WTC11 (cell line): ENCODE measurements around the gene CD300A. TPM values are rescaled to one million over a fixed set of nuclear protein-coding genes. Genes with fewer than 3 reads are reported as not detected.
A peak's percentile ranks its signal among the peaks of the same experiment; 100 is the strongest.

Experiments
- ATAC-seq: fragments of 200-7000 bp; cut with Tn5 transposase; 2 replicates; pipeline ENCODE4 v1.10.0; 2021; ENCODE audit warnings: mild to moderate bottlenecking, moderate library complexity
- CTCF ChIA-PET: fragments of 300-600 bp; sonication (Branson Sonifier 250); formaldehyde crosslinking; loops from one replicate; lab custom pipeline; 2021; ENCODE audit warnings: antibody characterized with exemption; lab: Charles Lee
- POLR2A ChIA-PET: fragments of 350-600 bp; sonication (Branson Sonifier 250); formaldehyde crosslinking; loops from one replicate; lab custom pipeline; 2021; ENCODE audit warnings: antibody characterized with exemption; lab: Charles Lee
- DNase-seq: peaks from one replicate; pipeline ENCODE4 v3.0.0; 2021; ENCODE audit warnings: low spot score
- H3K27ac Mint-ChIP-seq: 2 replicates; pipeline ENCODE4 v1.8.0; 2021; ENCODE audit warnings: mixed read lengths
- H3K27me3 Mint-ChIP-seq: 2 replicates; pipeline ENCODE4 v1.8.0; 2021; ENCODE audit warnings: low read depth, mild to moderate bottlenecking, moderate library complexity, mixed read lengths
- H3K36me3 Mint-ChIP-seq: 2 replicates; pipeline ENCODE4 v1.8.0; 2021; ENCODE audit warnings: mixed read lengths
- H3K4me1 Mint-ChIP-seq: 2 replicates; pipeline ENCODE4 v1.8.0; 2022; ENCODE audit warnings: mixed read lengths
- H3K4me3 Mint-ChIP-seq: 2 replicates; pipeline ENCODE4 v1.8.0; 2021; ENCODE audit warnings: mild to moderate bottlenecking, moderate library complexity, mixed read lengths
- H3K9me3 Mint-ChIP-seq: 2 replicates; pipeline ENCODE4 v1.8.0; 2021; ENCODE audit warnings: mixed read lengths
- ATF1 ChIP-seq: sonication (generic); formaldehyde crosslinking; IDR thresholded peaks from 2 replicates; pipeline ENCODE4 v1.8.1; 2023; ENCODE audit warnings: mild to moderate bottlenecking, moderate library complexity, missing genetic modification reagents
- CBFB ChIP-seq: sonication (generic); formaldehyde crosslinking; IDR thresholded peaks from 2 replicates; pipeline ENCODE4 v1.8.1; 2022; ENCODE audit warnings: mild to moderate bottlenecking, low read depth, missing genetic modification reagents
- CTCF ChIP-seq: fragments of 200-600 bp; IDR thresholded peaks from 2 replicates; pipeline ENCODE4 v1.8.0; 2022; ENCODE audit warnings: antibody characterized with exemption
- FOXJ3 ChIP-seq: sonication (generic); formaldehyde crosslinking; IDR thresholded peaks from 2 replicates; pipeline ENCODE4 v1.9.0; 2021; ENCODE audit warnings: missing genetic modification reagents, mild to moderate bottlenecking, borderline replicate concordance
- FOXK1 ChIP-seq: sonication (generic); formaldehyde crosslinking; IDR thresholded peaks from 2 replicates; pipeline ENCODE4 v1.8.0; 2022; ENCODE audit warnings: mild to moderate bottlenecking, moderate library complexity, missing genetic modification reagents
- GTF2I ChIP-seq: fragments of 250-450 bp; sonication (Bioruptor Pico); conservative IDR thresholded peaks from 2 replicates; pipeline ENCODE4 v1.4.0; 2021; ENCODE audit warnings: mild to moderate bottlenecking
- IRF2 ChIP-seq: sonication (generic); formaldehyde crosslinking; IDR thresholded peaks from 2 replicates; pipeline ENCODE4 v1.8.0; 2022; ENCODE audit warnings: low read depth, missing genetic modification reagents, borderline replicate concordance
- KAT7 ChIP-seq: sonication (generic); formaldehyde crosslinking; IDR thresholded peaks from 2 replicates; pipeline ENCODE4 v1.8.1; 2023; ENCODE audit warnings: missing genetic modification reagents, mild to moderate bottlenecking, borderline replicate concordance
- NFE2L1 ChIP-seq: sonication (generic); formaldehyde crosslinking; IDR thresholded peaks from 2 replicates; pipeline ENCODE4 v1.8.1; 2023; ENCODE audit warnings: missing genetic modification reagents
- NR1H2 ChIP-seq: sonication (generic); formaldehyde crosslinking; IDR thresholded peaks from 2 replicates; pipeline ENCODE4 v1.9.0; 2021; ENCODE audit warnings: mild to moderate bottlenecking, moderate library complexity, missing genetic modification reagents
- OVOL2 ChIP-seq: fragments of 250-450 bp; sonication (Bioruptor Pico); IDR thresholded peaks from 2 replicates; pipeline ENCODE4 v1.9.0; 2021; ENCODE audit warnings: mild to moderate bottlenecking, borderline replicate concordance
- SP1 ChIP-seq: sonication (generic); formaldehyde crosslinking; conservative IDR thresholded peaks from 2 replicates; pipeline ENCODE4 v1.8.1; 2022; ENCODE audit warnings: missing genetic modification reagents
- TCF7 ChIP-seq: sonication (generic); formaldehyde crosslinking; IDR thresholded peaks from 2 replicates; pipeline ENCODE4 v1.8.0; 2022; ENCODE audit warnings: mild to moderate bottlenecking, low read depth, missing genetic modification reagents, moderate library complexity
- TP53 ChIP-seq: sonication (generic); formaldehyde crosslinking; IDR thresholded peaks from 2 replicates; pipeline ENCODE4 v1.8.1; 2023; ENCODE audit warnings: mild to moderate bottlenecking, missing genetic modification reagents
- USF2 ChIP-seq: sonication (generic); formaldehyde crosslinking; IDR thresholded peaks from 2 replicates; pipeline ENCODE4 v1.8.1; 2023; ENCODE audit warnings: mild to moderate bottlenecking, missing genetic modification reagents, moderate library complexity
- ZBTB21 ChIP-seq: sonication (generic); formaldehyde crosslinking; IDR thresholded peaks from 2 replicates; pipeline ENCODE4 v1.8.1; 2023; ENCODE audit warnings: mild to moderate bottlenecking, missing genetic modification reagents, borderline replicate concordance
- ZBTB43 ChIP-seq: sonication (generic); formaldehyde crosslinking; IDR thresholded peaks from 2 replicates; pipeline ENCODE4 v1.8.1; 2023; ENCODE audit warnings: mild to moderate bottlenecking, missing genetic modification reagents
- ZNF138 ChIP-seq: sonication (generic); formaldehyde crosslinking; conservative IDR thresholded peaks from 2 replicates; pipeline ENCODE4 v1.8.1; 2022; ENCODE audit warnings: mild to moderate bottlenecking, moderate library complexity, missing genetic modification reagents
- ZNF263 ChIP-seq: sonication (generic); formaldehyde crosslinking; IDR thresholded peaks from 2 replicates; pipeline ENCODE4 v1.8.1; 2022; ENCODE audit warnings: low read depth, mild to moderate bottlenecking, moderate library complexity, missing genetic modification reagents
- ZNF423 ChIP-seq: fragments of 250-450 bp; sonication (Bioruptor Pico); IDR thresholded peaks from 2 replicates; pipeline ENCODE4 v2.1.2; 2022; ENCODE audit warnings: mild to moderate bottlenecking, moderate library complexity
- total RNA-seq: library from RNA; stranded (reverse); gene quantifications from 3 replicates; pipeline ENCODE4 v1.2.3, GENCODE V29; 2021
- TF ChIP-seq, protein P1 (sequence below): sonication (generic); formaldehyde crosslinking; IDR thresholded peaks from 2 replicates; pipeline ENCODE4 v1.8.1; 2022; ENCODE audit warnings: mild to moderate bottlenecking, missing genetic modification reagents, moderate library complexity, borderline replicate concordance
- TF ChIP-seq, protein P2 (sequence below): fragments of 250-450 bp; sonication (Bioruptor Pico); IDR thresholded peaks from 2 replicates; pipeline ENCODE4 v1.8.0; 2021; ENCODE audit warnings: mild to moderate bottlenecking
- TF ChIP-seq, protein P3 (sequence below): sonication (generic); formaldehyde crosslinking; IDR thresholded peaks from 2 replicates; pipeline ENCODE4 v1.8.1; 2022; ENCODE audit warnings: mild to moderate bottlenecking, moderate library complexity, missing genetic modification reagents
- TF ChIP-seq, protein P4 (sequence below): sonication (generic); formaldehyde crosslinking; conservative IDR thresholded peaks from 2 replicates; pipeline ENCODE4 v1.8.1; 2023; ENCODE audit warnings: mild to moderate bottlenecking, low read depth, missing genetic modification reagents, moderate library complexity
- TF ChIP-seq, protein P5 (sequence below): sonication (generic); formaldehyde crosslinking; IDR thresholded peaks from 2 replicates; pipeline ENCODE4 v1.8.0; 2022; ENCODE audit warnings: mild to moderate bottlenecking, missing genetic modification reagents
- TF ChIP-seq, protein P6 (sequence below): sonication (generic); formaldehyde crosslinking; IDR thresholded peaks from 2 replicates; pipeline ENCODE4 v1.8.1; 2023; ENCODE audit warnings: mild to moderate bottlenecking, missing genetic modification reagents, moderate library complexity

Gene CD300A
- total RNA-seq, 1 experiment from 2014 or later: 1.1 TPM

- H3K27me3 Mint-ChIP-seq: peaks cover 30% of the 10 kb centered on the region
- H3K4me3 Mint-ChIP-seq: no peak overlapping the region
- peaks cover 46% of the 10 kb centered on the region for H3K9me3 Mint-ChIP-seq
- ATAC-seq (no peak), DNase-seq (no peak)
- no peaks in the 10 kb centered on the region for H3K4me1 Mint-ChIP-seq
- CTCF ChIA-PET: interaction anchor here (1.0 kb wide), 1 partner anchor 135 kb away, joined by 3 read pairs; no protein-coding TSS in a partner anchor
- POLR2A ChIA-PET: no interaction called here
- peaks cover 19% of the 10 kb centered on the region for H3K36me3 Mint-ChIP-seq
- peak overlapping the region; percentile 94 for H3K27ac Mint-ChIP-seq
- TF ChIP-seq, protein P1, sequence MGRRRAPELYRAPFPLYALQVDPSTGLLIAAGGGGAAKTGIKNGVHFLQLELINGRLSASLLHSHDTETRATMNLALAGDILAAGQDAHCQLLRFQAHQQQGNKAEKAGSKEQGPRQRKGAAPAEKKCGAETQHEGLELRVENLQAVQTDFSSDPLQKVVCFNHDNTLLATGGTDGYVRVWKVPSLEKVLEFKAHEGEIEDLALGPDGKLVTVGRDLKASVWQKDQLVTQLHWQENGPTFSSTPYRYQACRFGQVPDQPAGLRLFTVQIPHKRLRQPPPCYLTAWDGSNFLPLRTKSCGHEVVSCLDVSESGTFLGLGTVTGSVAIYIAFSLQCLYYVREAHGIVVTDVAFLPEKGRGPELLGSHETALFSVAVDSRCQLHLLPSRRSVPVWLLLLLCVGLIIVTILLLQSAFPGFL: no peak
- TF ChIP-seq, protein P2, sequence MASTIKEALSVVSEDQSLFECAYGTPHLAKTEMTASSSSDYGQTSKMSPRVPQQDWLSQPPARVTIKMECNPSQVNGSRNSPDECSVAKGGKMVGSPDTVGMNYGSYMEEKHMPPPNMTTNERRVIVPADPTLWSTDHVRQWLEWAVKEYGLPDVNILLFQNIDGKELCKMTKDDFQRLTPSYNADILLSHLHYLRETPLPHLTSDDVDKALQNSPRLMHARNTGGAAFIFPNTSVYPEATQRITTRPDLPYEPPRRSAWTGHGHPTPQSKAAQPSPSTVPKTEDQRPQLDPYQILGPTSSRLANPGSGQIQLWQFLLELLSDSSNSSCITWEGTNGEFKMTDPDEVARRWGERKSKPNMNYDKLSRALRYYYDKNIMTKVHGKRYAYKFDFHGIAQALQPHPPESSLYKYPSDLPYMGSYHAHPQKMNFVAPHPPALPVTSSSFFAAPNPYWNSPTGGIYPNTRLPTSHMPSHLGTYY: no peak
- TF ChIP-seq NR1H2 (CRISPR knock-in tag) (no peak), GTF2I (CRISPR knock-in tag) (no peak), CBFB (CRISPR knock-in tag) (no peak), ATF1 (CRISPR knock-in tag) (no peak), FOXJ3 (CRISPR knock-in tag) (no peak), FOXK1 (CRISPR knock-in tag) (0 out of 2 replicates have a peak, but pooled peaks have one; percentile 11), ZNF423 (no peak), ZBTB21 (CRISPR knock-in tag) (peak; percentile 76), ZNF263 (no peak), ZNF138 (no peak), KAT7 (no peak), CTCF (no peak), ZBTB43 (CRISPR knock-in tag) (no peak), USF2 (peak; percentile 86; the same call in 1 of the 2 replicates), TCF7 (CRISPR knock-in tag) (0 out of 2 replicates have a peak, but pooled peaks have one; percentile 52), NFE2L1 (CRISPR knock-in tag) (no peak), IRF2 (CRISPR knock-in tag) (no peak), SP1 (CRISPR knock-in tag) (no peak), OVOL2 (CRISPR knock-in tag) (no peak), TP53 (CRISPR knock-in tag) (no peak)
- TF ChIP-seq, protein P3, sequence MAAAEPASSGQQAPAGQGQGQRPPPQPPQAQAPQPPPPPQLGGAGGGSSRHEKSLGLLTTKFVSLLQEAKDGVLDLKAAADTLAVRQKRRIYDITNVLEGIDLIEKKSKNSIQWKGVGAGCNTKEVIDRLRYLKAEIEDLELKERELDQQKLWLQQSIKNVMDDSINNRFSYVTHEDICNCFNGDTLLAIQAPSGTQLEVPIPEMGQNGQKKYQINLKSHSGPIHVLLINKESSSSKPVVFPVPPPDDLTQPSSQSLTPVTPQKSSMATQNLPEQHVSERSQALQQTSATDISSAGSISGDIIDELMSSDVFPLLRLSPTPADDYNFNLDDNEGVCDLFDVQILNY (CRISPR knock-in tag): no peak
- TF ChIP-seq, protein P4, sequence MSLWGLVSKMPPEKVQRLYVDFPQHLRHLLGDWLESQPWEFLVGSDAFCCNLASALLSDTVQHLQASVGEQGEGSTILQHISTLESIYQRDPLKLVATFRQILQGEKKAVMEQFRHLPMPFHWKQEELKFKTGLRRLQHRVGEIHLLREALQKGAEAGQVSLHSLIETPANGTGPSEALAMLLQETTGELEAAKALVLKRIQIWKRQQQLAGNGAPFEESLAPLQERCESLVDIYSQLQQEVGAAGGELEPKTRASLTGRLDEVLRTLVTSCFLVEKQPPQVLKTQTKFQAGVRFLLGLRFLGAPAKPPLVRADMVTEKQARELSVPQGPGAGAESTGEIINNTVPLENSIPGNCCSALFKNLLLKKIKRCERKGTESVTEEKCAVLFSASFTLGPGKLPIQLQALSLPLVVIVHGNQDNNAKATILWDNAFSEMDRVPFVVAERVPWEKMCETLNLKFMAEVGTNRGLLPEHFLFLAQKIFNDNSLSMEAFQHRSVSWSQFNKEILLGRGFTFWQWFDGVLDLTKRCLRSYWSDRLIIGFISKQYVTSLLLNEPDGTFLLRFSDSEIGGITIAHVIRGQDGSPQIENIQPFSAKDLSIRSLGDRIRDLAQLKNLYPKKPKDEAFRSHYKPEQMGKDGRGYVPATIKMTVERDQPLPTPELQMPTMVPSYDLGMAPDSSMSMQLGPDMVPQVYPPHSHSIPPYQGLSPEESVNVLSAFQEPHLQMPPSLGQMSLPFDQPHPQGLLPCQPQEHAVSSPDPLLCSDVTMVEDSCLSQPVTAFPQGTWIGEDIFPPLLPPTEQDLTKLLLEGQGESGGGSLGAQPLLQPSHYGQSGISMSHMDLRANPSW (CRISPR knock-in tag): no peak
- TF ChIP-seq, protein P5, sequence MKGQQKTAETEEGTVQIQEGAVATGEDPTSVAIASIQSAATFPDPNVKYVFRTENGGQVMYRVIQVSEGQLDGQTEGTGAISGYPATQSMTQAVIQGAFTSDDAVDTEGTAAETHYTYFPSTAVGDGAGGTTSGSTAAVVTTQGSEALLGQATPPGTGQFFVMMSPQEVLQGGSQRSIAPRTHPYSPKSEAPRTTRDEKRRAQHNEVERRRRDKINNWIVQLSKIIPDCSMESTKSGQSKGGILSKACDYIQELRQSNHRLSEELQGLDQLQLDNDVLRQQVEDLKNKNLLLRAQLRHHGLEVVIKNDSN: peak; percentile 93
- TF ChIP-seq, protein P6, sequence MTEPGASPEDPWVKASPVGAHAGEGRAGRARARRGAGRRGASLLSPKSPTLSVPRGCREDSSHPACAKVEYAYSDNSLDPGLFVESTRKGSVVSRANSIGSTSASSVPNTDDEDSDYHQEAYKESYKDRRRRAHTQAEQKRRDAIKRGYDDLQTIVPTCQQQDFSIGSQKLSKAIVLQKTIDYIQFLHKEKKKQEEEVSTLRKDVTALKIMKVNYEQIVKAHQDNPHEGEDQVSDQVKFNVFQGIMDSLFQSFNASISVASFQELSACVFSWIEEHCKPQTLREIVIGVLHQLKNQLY (CRISPR knock-in tag): no peak
Measured at GRCh38 chr17:74513987-74514631, 47.7 kb downstream of the CD300A start.
